HepG2 (cell line): Measurements from ENCODE around the gene YY1. TPM values are rescaled to one million over a fixed set of nuclear protein-coding genes. Genes with fewer than 3 reads are reported as not detected.

Experiments
- ATAC-seq: fragments of 200-7000 bp; cut with Tn5 transposase; 3 replicates; pipeline ENCODE4 v1.9.1; 2020; ENCODE audit warnings: mild to moderate bottlenecking, moderate library complexity
- BruUV-seq: library from RNA; stranded (reverse); fragments of 400-500 nt; replicated peaks from 2 replicates; lab custom pipeline; 2021; lab: Mats Ljungman, UMichigan
- CTCF ChIA-PET: fragments of 300-600 bp; formaldehyde crosslinking; extraction: SDS; loops from one replicate; lab custom pipeline; 2021; ENCODE audit warnings: low total read pairs, inconsistent platforms, low intra/inter-chr PET ratio; lab: Yijun Ruan, JAX
- POLR2A ChIA-PET: fragments of 350-600 bp; sonication (Branson Sonifier 250); formaldehyde crosslinking; loops from one replicate; lab custom pipeline; 2020; ENCODE audit warnings: antibody characterized with exemption, inconsistent platforms; lab: Yijun Ruan, JAX
- DNase-seq: peaks from one replicate; pipeline ENCODE4 v3.0.0-alpha.2; 2015; ENCODE audit warnings: low spot score
- FAIRE-seq: peaks from 3 replicates; lab custom pipeline; 2011; peaks lifted over from hg19 to GRCh38; lab: Jason Lieb, UNC
- H2AFZ ChIP-seq: one replicate; pipeline ENCODE4 v1.6.1; 2011; ENCODE audit warnings: low read length, inconsistent platforms
- H3K27ac ChIP-seq: fragments of 300-600 bp; 3 replicates; pipeline ENCODE4 v1.8.0; 2011; ENCODE audit warnings: mixed run types, mild to moderate bottlenecking, mixed read lengths, low read length, inconsistent platforms; ENCODE audit not compliant: insufficient read depth; ENCODE audit errors: extremely low read length
- H3K27me3 ChIP-seq, 2 experiments: fragments of 200-600 bp in 1 of 2; 2 replicates in 1 of 2; 3 replicates in 1 of 2; pipeline versions ENCODE4 v1.6.0 to v1.8.0; 2011; ENCODE audit warnings: low read length in 2 of 2, mild to moderate bottlenecking in 2 of 2, moderate library complexity in 2 of 2, inconsistent platforms in 1 of 2; ENCODE audit not compliant: insufficient read depth in 2 of 2, control insufficient read depth in 1 of 2
- H3K36me3 ChIP-seq, 2 experiments: fragments of 200-600 bp in 1 of 2; replicated peaks in 1 of 2; 2 replicates in 1 of 2; 3 replicates in 1 of 2; pipeline versions ENCODE4 v1.5.1 to v1.8.0; 2011; ENCODE audit warnings: low read length in 2 of 2, inconsistent platforms in 1 of 2; ENCODE audit not compliant: insufficient read depth in 2 of 2, control insufficient read depth in 1 of 2
- H3K4me1 ChIP-seq: 2 replicates; pipeline ENCODE4 v1.5.1; 2012; ENCODE audit warnings: low read length, inconsistent platforms; ENCODE audit not compliant: insufficient read depth
- H3K4me2 ChIP-seq: 2 replicates; pipeline ENCODE4 v1.6.0; 2011; ENCODE audit warnings: low read depth, low read length, inconsistent platforms
- H3K4me3 ChIP-seq, 3 experiments: fragments of 200-600 bp in 1 of 3; sonication (generic), shearing (Covaris generic) in 1 of 3; replicated peaks in 1 of 3; 2 replicates each; pipeline ENCODE4 v1.5.1; 2011 to 2016; ENCODE audit warnings: low read length in 3 of 3, inconsistent platforms in 2 of 3, low read depth in 2 of 3, mild to moderate bottlenecking in 2 of 3, control low read depth in 1 of 3, mixed read lengths in 1 of 3; ENCODE audit not compliant: insufficient read depth in 1 of 3
- H3K79me2 ChIP-seq: one replicate; pipeline ENCODE4 v1.6.1; 2011; ENCODE audit warnings: low read length, inconsistent platforms; ENCODE audit not compliant: insufficient read depth
- H3K9ac ChIP-seq: 2 replicates; pipeline ENCODE4 v1.6.0; 2011; ENCODE audit warnings: mild to moderate bottlenecking, low read depth, low read length, inconsistent platforms; ENCODE audit not compliant: insufficient read depth
- H3K9me3 ChIP-seq: 2 replicates; pipeline ENCODE4 v1.5.1; 2012; ENCODE audit warnings: mild to moderate bottlenecking, low read length
- H4K20me1 ChIP-seq: 2 replicates; pipeline ENCODE4 v1.6.0; 2011; ENCODE audit warnings: inconsistent platforms, mild to moderate bottlenecking, low read length, moderate library complexity; ENCODE audit not compliant: insufficient read depth
- SIX1 ChIP-seq: sonication (generic); formaldehyde crosslinking; IDR thresholded peaks from 2 replicates; pipeline ENCODE4 v1.4.0; 2020; ENCODE audit warnings: missing genetic modification reagents, borderline replicate concordance
- SIX4 ChIP-seq: sonication (generic); formaldehyde crosslinking; IDR thresholded peaks from 2 replicates; pipeline ENCODE4 v1.4.0; 2020; ENCODE audit warnings: missing genetic modification reagents
- ZFP41 ChIP-seq: sonication (generic); formaldehyde crosslinking; IDR thresholded peaks from 2 replicates; pipeline ENCODE4 v1.4.0; 2020; ENCODE audit warnings: mild to moderate bottlenecking, missing genetic modification reagents, borderline replicate concordance
- ZNF121 ChIP-seq: sonication (generic); formaldehyde crosslinking; IDR thresholded peaks from 2 replicates; pipeline ENCODE4 v1.5.0; 2020; ENCODE audit warnings: mild to moderate bottlenecking, missing genetic modification reagents
- ZNF292 ChIP-seq: sonication (generic); formaldehyde crosslinking; IDR thresholded peaks from 2 replicates; pipeline ENCODE4 v1.8.1; 2022; ENCODE audit warnings: mild to moderate bottlenecking, low read depth, missing genetic modification reagents, borderline replicate concordance
- WGBS: methylation state at CpG from one replicate; pipeline ENCODE4 v1.1.6; 2017; ENCODE audit warnings: low lambda C conversion rate; 5-methylcytosine and 5-hydroxymethylcytosine counted together
- in situ Hi-C: cut with HindIII; loops from 2 replicates; pipeline ENCODE4 v1.10.0; 2017; ENCODE audit warnings: low pct_unique_long_range_greater_than_20kb; ENCODE audit not compliant: extremely low pct_ligation_motif_present
- intact Hi-C: fragments of 100-400 bp; cut with micrococcal nuclease; formaldehyde crosslinking; loops from one replicate; pipeline ENCODE4 v1.10.0; 2022; ENCODE audit not compliant: unreplicated experiment
- polyA plus RNA-seq, 8 experiments: library from polyadenylated mRNA; depleted of rRNA in 3 of 8; stranded (reverse) in 7 of 8; unstranded in 1 of 8; fragments of >200 nt; fragmentation: Illumina TruSeq in 4 of 8; extraction: Trizol in 4 of 8; gene quantifications; 2 replicates each; pipeline versions ENCODE4 v1.2.1 to v1.2.3, GENCODE V29; 2011 to 2016; ENCODE audit warnings: low read depth in 4 of 8, missing spikeins in 1 of 8, mixed read lengths in 1 of 8; ENCODE audit not compliant: insufficient read depth in 1 of 8
- total RNA-seq, 5 experiments: library from RNA; depleted of rRNA; stranded (reverse); fragments of >200 nt; fragmentation: Illumina TruSeq; extraction: Trizol; gene quantifications; 2 replicates each; pipeline ENCODE4 v1.2.3, GENCODE V29; 2016; ENCODE audit warnings: low read depth in 1 of 5
- TF ChIP-seq, protein P1 (sequence below): sonication (generic); formaldehyde crosslinking; IDR thresholded peaks from 2 replicates; pipeline ENCODE4 v1.4.0; 2020; ENCODE audit warnings: missing genetic modification reagents; ENCODE audit errors: not compliant biosample characterization

The YY1 gene
- total and polyA plus RNA-seq, 2 of the 13 experiments (the other 11 are each of a cell fraction or from before 2014, with no cell fraction given), result 29.4 to 68.1 TPM

DNA sequence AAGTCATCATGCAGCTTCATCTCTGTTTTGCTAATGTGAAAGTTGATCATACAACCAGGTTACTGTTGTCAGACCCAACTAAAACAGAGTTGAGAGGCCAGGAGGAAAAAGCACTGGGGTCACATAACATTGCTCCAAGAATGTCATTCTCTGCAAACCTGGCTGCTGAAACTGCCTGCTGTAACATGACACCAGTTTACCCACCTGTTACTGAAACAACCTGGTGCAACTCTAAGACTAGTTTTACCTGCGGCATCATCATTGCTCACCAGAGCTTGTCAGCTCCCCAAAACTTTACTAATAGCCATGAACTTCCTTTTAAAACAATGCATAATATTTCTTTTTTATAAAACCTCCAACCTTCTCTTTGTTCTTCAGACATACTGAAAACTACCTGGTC is 48.8 kb upstream of the YY1 start:
- no peaks in the 10 kb centered on the region for H3K79me2 ChIP-seq
- in situ Hi-C loops (loop anchor here (5.0 kb wide), 1 partner anchor 48 kb away; no protein-coding TSS in a partner anchor), intact Hi-C loops (no loop called here)
- H4K20me1 ChIP-seq, result no peaks in the 10 kb centered on the region
- no peak overlapping the region for H3K9ac ChIP-seq
- no peak overlapping the region for H3K4me2 ChIP-seq
- H3K9me3 ChIP-seq, result 0 out of 2 replicates have a peak, but pooled peaks cover 4% of the 10 kb centered on the region
- no TSS peak for BruUV-seq
- peak; percentile 63; the same call in 1 of the 2 replicates for TF ChIP-seq SIX1 (CRISPR knock-in tag)
- TF ChIP-seq SIX4, result peak; percentile 60; the same call in 1 of the 2 replicates
- TF ChIP-seq ZNF292 (CRISPR knock-in tag), result no peak
- H3K36me3 ChIP-seq, result no peaks in the 10 kb centered on the region
- WGBS, result 92% methylated on average over 1 of the region's 1 CpG
- DNase-seq (no peak), ATAC-seq (no peak), FAIRE-seq (no peak)
- ChIA-PET CTCF (no interaction called here), POLR2A (interaction anchor here (1.0 kb wide), 1 partner anchor 44 kb away, joined by 3 read pairs; no protein-coding TSS in a partner anchor)
- H3K27ac ChIP-seq, result no peak overlapping the region
- H3K4me1 ChIP-seq, result peaks cover 54% of the 10 kb centered on the region
- H3K27me3 ChIP-seq, result no peaks in the 10 kb centered on the region
- no peak overlapping the region for H3K4me3 ChIP-seq
- no peak overlapping the region for H2AFZ ChIP-seq

DNA sequence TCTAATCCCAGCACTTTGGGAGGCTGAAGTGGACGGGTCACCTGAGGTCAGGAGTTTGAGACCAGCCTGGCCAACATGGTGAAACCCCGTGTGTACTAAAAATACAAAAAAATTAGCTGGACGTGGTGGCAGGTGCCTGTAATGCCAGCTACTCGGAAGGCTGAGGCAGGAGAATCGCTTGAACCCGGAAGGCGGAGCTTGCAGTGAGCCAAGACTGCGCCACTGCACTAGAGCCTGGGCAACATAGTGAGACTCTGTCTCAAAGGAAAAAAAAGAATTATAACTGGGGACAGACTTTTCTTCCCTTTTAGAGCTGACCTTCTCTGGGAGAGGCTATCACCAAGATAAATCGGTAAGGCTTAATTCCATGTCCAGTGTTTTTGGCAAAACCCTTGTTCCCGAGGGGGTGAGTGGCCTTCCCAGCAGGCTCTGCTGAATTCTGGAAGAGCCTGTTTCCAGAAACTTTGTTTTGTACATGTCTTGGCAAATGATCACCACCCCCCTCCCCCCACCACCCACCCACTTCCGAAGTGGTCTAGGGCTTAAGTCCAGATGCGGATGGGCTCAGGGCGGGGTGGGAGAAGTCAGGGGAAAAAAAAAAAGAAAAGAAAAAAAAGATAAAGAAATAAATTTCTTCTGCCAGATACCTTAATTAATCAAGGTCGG is 47.2 kb upstream of the YY1 start:
- Histone ChIP-seq H3K36me3 (no peaks in the 10 kb centered on the region), H3K4me1 (peaks cover 54% of the 10 kb centered on the region), H3K27me3 (no peaks in the 10 kb centered on the region), H2AFZ (no peak overlapping the region), H3K79me2 (no peaks in the 10 kb centered on the region), H3K27ac (no peak overlapping the region), H3K9me3 (0 out of 2 replicates have a peak, but pooled peaks cover 4% of the 10 kb centered on the region), H3K9ac (peak overlapping the region; percentile 91), H3K4me2 (peak overlapping the region; percentile 99), H3K4me3 (peak overlapping the region in 1 of 3 experiments; percentile 80; a peak in 3 of 6 replicates), H4K20me1 (no peaks in the 10 kb centered on the region)
- POLR2A ChIA-PET, result interaction anchor here (1.7 to 3.8 kb wide), 6 partner anchors 13 to 46 kb away, joined by 7 to 40 read pairs (median 22); no protein-coding TSS in a partner anchor
- 86% methylated on average over 14 of the region's 14 CpGs for WGBS
- FAIRE-seq, result no peak
- in situ Hi-C loops (loop anchor here (5.0 kb wide), 1 partner anchor 49 kb away; no protein-coding TSS in a partner anchor), intact Hi-C loops (loop anchor here (1.0 kb wide), 1 partner anchor 51 kb away; no protein-coding TSS in a partner anchor)
- BruUV-seq, result no TSS peak
- CTCF ChIA-PET, result interaction anchor here (2.5 kb wide), 1 partner anchor 55 kb away, joined by 12 read pairs; no protein-coding TSS in a partner anchor
- no peak for DNase-seq
- TF ChIP-seq ZNF121 (CRISPR knock-in tag) (peak; percentile 43; the same call in 1 of the 2 replicates), ZFP41 (CRISPR knock-in tag) (no peak)
- TF ChIP-seq, protein P1, sequence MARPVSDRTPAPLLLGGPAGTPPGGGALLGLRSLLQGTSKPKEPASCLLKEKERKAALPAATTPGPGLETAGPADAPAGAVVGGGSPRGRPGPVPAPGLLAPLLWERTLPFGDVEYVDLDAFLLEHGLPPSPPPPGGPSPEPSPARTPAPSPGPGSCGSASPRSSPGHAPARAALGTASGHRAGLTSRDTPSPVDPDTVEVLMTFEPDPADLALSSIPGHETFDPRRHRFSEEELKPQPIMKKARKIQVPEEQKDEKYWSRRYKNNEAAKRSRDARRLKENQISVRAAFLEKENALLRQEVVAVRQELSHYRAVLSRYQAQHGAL (CRISPR knock-in tag), result no peak
- ATAC-seq, result no peak
